Cerebellar cortex (tissue), 1 donor: ENCODE results near the gene ADCY3.

Experiments used
- DNase-seq: peaks from one replicate; pipeline ENCODE4 v3.0.0-alpha.2; 2015; ENCODE audit warnings: low spot score

ADCY3 gene

DNA sequence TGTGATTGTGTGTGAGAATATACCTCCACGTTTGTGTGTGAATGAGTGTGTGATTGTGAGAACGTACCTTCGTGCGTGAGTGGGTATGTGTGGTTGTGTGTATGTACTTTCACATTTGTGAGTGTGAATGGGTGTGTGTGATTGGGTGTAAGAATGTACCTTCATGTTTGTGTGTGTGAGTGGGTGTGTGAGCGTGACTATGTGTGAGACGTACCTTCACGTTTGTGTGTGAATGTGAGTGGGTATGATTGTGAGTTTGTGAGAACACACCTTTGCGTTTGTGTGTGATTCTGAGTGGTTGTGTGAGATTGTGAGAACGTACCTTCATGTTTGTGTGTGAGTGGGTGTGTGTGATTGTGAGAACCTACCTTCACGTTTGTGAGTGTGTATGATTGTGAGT lies 5.8 kb upstream of the ADCY3 start:
- no peak for DNase-seq

DNA sequence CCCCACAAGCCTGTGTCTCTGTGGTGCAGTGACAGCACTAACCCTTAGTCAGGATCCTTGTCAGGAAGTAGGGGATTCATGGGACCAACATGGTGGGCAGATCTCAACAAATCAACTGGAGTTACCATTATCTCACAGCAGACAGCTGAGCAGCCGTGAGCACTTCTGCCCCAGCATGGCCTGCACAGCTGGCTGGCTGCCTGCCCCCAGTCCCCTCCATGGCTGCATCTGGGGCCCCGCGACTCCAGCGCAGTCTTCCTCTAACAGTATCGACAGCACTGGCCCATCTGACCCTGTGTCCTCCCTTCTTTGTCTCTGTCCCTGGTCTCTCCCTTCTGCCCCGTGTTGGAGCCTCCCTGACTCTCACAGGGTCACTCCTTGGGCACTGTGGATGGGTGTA lies 4.7 kb upstream of the ADCY3 start:
- no peak for DNase-seq

DNA sequence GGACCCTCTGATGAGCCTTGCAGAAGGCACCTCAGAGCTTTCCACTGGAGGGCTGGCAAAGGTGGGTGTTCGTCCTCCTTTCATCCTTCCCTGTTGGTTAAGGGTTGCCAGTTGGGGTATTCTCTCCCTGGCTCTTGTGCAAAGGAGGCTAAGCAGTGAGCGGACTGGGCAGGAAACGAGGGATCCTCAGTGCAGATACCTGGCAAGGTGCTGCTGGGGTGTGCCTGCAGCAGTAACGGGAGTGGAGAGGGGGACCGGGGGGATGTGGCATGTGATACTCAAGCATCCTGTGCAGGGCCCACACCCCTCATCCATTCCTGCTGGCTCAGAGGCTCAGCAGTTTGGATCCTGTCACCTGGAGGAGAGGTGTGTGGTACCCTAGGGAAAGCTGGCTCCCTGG lies 4.2 kb upstream of the ADCY3 start:
- no peak for DNase-seq

DNA sequence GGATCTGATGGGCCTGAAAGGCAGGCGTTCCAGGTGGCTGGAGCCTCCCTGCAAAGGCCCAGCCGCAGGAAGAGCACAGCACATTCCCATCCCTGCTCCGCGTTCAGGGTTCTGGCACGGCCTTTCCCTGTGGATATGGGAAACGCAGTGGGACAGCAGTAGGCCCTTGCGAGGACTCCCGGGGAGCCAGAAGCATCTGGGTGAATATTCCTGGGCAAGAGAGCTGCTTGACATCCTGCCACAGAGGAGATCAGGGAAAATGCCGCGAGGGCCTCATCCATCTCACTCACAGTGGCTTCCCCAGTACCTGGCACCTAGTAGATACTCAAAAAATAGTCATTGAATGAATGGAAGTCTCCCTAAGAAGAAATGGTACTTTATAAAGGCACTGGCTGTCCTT lies 3.1 kb upstream of the ADCY3 start:
- no peak for DNase-seq

DNA sequence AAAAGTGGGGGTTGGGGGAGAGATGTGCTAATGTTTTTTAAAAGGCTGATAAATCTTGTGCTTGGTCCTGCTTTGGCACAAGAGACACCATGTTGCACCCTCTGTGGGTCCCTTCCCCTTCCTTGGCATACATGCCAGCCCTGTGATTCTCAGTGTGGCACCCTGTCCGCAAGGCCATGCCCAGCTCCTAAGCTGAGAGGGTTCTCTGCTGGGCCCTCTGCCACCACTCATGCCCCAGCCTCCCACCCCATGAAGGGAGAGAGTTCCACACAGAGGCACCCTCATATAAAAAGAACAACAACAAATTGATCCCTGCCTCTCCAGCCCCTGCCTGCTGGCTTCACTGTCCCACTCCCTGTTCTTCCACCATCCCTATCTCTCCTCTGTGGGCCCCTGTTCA lies 2.5 kb upstream of the ADCY3 start:
- DNase-seq, result no peak

DNA sequence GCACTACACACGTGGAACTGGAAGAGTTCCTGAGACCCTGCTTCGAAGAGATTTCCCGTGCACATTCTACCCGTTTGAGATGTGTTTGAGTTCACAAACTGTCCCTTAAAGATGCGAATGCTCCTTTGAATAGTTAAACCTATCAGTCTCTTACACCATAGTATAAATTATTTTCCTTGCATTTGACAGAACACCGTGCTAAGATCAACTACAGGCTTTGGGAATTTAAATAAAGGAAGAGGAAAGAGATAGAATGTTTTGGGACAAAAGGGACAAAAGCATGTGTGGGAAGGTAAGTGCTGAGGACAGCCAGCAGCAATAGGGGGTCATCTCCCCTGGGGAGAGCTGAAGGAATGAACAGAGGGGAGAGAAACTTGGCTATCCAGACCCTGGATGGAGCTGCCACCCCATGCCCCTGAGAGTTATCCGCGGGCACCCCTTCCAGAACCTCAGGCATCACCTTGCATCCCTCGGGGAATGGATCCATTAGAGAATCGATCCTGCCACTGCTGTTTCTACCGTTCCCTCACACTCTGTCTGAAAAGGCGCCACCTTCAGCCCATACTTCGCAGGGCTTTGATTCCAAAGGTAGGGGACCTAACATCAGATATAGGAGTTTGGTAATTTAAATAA lies 888 bp upstream of the ADCY3 start:
- peak; percentile 29 for DNase-seq

DNA sequence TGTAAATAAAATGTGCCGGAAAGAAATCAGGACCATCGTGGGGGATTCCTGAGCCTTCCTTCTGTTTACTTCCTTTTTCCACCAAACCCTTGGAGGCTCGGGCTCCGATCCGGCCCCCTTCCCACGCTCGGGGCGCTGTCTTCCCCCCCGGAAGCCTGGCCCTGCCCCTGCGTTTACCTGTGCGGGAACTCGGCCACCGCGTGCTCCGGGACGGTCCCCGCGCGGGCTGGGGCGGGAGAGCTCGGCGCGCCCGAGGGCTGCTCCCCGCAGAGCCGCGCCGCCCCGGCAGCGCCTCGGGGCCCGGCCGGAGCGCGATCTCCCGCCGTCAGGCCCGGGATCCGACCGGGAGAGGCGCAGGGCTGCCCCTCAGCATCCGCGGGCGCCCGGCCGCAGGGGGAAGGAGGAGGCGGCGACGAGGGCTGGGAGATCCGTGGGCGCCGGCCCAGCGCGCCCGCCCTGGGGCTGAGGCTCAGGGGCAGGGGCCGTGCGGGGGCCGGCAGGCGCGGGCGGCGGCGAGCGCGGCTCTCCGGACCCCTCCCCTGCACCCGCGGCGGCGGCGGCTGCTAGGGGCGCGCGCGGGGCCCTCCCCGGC lies 435 bp downstream of the ADCY3 start:
- no peak for DNase-seq

DNA sequence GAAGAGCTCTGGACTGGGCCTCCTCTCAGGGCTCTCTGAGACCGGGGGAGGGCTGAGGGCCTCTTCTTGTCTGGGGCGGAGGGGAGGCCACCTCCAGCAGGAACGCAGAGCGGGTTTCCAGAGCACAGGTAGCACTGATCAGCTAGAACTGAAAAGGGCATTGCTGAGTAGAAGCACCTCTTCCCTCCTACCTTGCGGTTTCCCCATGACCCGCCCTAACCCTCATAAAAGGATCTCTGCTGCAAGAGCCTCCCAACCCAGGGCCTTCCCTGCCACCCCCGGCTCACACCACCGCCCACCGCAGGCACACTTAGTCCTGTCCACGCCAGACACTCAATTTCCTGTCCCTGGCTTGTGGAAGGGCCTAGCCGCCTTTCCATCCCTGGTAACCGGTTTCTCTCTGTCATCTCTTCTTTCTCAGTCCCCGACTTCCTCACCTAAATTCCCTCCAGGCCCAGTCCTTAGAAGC lies 966 bp downstream of the ADCY3 start:
- peak; percentile 42 for DNase-seq

DNA sequence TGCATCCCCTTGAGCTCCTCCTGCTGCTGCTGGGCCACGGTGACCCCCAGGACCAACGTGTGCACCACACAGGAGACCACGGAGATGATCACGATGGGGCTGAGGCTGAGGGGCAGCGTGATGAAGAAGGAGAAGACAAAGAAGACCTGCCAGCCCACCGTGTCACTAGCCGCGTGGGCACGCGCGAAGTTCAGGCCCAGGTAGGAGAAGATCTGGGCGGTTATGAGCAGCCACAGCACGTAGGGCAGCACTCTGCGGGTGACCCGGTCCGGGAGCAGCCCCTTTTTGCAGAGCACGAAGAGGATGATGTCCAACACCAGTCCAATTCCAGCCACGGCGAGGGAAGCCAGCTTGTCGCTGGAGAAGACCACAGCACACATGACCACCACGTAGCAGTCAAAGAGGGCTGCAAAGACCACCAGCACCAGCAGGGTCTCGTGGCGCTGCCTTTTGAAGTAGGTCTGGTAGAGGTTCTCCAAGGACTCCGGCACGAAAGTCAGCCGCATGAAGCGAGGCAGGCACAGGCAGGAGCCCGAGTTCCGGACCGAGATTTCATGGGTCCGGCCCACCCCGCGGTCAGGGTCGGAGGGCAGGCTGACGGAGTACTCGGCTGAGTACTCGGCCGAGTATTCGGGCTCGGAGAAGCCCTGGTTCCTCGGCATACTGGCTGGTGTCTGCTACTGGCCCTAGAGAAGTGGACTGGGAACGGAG lies 1.6 kb downstream of the ADCY3 start:
- DNase-seq, result no peak

DNA sequence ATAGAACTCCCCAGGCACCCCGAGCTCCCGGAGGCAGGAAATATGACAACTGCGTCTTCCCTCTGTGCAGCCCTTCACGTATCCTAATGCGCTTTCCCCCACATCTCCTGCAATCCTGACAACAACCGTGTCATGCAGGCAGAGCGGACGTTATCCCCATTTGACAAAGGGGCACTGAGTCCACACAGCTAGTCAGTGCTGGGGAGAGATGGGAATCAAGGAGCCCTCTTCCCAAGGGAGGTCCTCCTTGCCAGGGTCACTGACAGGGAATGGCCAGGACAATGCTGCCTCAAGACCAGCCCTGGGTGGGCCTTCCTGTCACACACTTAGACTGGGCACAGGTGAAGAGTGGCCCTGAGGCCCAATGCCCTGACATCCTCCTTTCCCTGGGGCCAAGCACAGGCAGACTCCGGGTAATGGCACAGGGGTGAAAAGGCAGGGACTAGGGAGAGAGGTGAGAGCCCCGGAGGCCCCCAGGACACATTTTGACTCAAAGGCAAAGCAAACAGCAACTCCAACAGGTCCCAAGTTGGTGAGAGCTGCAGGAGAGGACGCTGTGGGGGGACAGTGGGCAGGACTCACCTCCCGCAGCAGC lies 2.2 kb downstream of the ADCY3 start:
- DNase-seq, result no peak

DNA sequence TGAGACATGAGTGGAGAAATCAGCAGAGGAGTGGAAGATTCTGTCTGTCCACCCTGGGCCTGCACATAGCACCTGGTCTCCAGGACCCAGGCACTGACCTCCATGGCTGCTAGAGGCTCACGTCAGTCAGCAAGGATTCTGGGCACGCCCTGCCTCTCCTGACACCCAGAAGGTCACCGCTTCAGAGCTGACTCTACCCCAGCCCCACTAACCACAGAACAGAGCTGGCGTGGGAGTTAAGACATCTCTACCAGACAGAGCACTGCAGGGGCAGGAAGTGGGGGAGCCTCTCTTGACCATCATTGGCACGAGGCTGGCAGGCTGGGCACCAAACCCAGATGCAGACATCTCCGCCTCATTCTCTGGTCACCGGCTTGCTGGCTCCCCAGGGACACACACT lies 3.0 kb downstream of the ADCY3 start:
- no peak for DNase-seq

DNA sequence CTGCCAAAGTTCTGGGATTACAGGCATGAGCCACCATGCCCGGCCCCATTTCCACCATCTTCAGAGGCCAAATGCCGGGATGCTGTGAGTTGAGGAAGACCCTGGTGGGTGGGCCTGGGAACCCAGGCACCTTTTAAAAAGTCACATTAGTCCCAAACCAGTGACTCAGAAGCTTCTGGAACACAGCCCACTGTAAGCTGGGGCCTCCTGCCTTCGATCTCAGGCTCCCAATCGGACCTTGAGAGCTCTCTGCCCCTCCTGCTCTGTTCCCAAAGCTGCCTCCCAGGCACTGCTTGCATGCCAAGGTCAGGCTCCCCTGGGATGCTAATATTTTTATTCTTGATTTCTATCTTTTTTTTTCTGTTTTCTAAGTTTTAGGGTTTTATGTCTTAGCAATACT lies 4.2 kb downstream of the ADCY3 start:
- no peak for DNase-seq

DNA sequence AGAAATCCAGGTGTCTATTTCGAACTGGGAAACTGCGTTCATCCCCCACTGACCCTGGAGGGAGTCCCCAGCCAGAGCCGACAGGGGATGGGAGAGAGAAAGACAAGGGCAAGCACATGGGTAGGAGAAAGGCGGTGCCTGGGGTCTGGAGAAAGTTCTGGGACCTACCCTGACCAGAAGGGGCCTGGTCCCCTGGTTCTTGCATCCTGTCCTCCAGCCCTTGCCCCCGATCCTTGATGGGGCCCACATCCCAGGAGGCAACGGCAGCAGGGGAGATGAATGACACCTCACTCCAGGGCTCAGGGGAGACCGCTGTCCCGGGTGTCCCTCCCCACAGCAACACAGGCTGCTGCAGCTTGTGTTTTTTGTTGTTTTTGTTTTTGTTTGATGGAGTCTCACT lies 4.9 kb downstream of the ADCY3 start:
- no peak for DNase-seq

DNA sequence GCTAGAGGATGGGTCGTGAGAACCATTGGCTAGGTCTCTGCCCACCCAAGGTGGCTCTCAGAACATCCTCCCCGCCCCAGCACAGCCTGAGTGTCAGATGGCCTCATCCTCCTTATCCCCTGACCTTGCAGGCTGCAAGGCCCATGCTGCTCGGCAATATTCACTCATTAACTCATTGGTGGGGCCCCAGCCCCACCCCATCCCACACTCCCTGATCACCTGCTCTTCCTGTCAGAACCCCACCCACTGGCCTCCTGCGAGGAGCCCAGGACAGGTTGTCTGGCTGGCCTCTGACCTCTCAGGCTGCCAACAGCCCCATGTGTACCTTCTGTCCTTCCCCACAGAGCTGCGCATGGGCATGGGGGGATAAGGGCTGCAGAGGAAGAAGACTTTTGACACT lies 5.3 kb downstream of the ADCY3 start:
- no peak for DNase-seq

DNA sequence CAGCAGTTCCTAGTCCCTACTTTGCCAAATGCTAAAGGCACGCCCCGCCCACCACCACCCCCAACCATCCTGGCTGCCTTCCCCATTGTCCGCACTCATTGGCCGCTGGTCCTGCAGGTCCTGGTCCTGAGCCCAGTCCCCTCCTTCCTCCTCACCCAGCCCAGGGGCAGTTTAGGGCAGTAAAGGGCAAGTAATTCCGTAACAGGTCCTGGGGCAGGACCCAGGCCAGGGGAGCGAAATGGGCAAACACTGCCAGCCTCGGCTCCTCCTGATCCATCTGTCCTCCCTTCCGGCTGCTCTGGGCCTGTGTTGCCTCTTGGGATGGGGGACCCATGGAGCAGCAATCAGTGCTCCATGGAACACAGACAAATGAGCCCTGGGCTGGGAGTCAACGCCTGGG lies 6.1 kb downstream of the ADCY3 start:
- DNase-seq, result no peak

DNA sequence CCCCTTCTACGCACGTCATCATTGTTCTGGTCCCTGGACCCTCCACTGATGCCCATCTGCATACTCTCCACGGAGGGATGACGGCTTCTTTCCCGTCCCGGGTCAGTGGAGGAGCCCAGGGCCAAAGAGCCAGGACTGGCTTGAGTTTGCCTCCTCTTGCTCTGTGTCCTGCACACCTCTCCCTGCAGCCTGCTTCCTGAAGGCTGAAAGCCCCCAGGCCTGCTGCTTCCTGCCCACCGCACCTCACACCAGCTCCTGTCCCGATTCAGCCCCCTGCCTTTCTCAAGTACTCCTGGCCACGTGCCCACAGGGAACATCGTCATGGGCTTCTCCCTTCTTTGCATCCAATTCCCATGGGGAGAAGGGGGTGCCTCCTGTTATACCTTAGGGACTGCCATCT lies 7.1 kb downstream of the ADCY3 start:
- no peak for DNase-seq

DNA sequence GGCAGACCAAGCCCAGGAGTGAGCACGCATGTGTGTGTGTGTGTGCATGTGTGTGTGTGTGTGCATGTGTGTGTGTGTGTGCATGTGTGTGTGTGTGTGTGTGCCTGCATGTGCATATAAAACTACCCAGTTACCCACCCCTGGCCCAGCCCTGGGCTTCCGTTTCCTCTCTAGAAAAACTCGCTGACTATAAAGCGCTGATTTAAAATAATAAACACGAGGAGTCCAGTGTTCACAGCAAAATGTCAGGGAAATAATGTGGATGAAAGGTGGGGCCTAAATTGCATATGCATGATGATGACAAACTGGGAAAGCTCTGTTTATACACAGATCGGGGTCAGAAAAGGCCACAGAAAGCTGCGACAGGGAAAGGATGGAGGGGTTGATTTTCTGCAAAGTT lies 7.5 kb downstream of the ADCY3 start:
- DNase-seq, result no peak

DNA sequence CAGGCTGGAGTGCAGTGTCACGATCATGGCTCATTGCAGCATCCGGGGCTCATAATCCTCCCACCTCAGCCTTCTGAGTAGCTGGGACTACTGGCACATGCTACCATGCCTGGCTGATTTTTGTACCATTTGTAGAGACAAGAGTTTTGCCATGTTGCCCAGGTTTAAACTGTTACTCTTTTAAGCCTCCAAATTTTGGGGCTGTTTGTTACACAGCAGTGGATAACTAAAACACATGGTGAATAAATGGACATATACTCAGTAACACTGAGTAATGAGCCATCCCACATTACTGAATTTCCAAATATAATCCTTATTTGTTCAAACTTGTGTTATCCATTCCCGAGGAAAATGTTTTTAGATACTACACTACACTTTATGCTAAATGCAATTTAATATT lies 9.8 kb downstream of the ADCY3 start:
- DNase-seq, result no peak

DNA sequence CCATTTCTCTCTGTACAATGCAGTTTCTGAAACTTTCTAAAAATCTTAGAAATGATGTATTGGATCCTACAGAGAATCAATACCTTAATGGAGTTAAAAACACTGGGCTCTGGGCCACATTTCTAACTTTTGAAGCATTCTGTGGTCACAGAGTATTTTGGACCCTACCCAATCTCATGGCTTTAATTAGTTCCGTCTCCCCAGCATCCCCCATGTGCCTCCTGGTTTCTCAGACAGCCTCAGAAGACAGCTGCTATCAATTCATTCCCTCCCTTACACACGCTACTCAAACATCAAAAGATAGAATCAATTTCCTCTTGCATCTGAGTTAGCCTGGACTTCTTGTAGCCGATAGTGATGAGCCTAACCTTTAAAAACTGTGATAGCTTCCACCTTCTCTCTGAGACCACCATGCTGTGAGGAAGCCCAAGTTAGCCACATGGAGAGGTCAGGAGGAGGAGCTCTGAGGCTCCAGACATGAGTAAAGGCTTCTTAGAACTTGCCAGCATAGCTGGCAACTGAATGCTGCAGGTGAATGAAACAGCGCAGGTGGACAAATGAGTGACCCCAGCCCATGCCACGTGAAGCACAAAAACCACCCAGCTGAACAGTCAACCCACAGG lies 10.4 kb downstream of the ADCY3 start:
- DNase-seq, result no peak

DNA sequence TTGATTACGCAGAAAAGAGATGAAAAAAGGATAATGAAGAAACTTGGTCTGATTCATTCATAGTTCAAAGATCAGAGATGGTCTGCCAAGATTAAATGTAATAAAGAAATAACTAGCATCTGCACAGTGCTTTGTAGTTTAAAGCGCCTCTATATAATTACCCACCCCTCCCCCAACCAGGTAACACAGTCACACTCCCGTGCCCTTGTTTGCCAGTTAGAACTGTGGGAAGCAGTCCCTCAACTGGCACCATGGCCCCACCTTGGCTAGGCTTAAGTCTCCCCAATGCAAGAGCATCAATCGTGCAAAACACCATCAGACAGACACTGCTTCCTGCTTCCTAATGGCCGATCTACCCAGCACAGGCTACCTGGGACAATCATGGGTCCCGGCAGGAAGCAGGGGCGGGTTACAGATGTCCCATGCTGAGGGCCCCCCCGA lies 11.6 kb downstream of the ADCY3 start:
- no peak for DNase-seq

DNA sequence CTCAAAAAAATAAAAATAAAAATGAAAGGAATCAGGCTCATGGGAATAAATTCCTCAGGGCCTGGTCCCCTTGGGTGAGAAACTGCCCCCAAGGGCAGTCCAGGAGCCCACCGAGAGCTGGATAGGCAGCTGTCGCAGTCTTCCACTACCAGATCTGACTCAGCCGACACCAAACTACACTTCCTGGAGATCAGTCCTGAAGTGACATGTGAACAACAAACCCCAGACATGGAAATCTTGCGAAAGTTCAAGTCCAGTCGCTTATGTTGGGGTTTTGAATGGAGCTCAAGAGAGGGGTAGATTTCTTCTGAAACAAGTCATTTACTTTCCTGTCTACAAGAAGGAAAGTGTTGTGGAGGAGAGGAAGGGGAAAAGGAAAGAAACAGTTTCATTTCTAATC lies 12.9 kb downstream of the ADCY3 start:
- no peak for DNase-seq

DNA sequence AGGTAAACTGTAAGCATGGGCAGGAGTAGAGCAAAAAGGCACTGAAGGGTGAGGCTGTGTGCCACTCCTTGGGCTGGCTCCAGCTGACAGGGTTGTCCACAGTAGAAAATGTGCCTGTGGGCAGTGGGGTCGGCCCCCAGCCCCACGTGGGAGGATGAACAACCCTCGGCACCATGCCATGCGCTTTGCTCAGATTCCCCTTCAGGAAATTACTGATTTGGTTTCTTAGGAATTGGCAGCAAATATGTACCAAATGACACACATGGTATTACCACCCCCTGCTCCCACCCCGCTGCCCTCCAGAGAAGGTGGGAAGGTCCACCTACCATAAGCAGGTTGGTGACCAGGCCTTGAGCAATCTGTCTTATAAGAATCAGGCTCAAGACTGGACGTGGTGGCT lies 13.6 kb downstream of the ADCY3 start:
- no peak for DNase-seq
